ENCODE results near the gene RAET1G.
A peak's percentile ranks its signal among the peaks of the same experiment; 100 is the strongest.
"Not testable (repeated sequence)": the region's sequence is repeated elsewhere in the genome, so short reads cannot be mapped to it uniquely, and the experiment has no call there.

The RAET1G gene, protein sequence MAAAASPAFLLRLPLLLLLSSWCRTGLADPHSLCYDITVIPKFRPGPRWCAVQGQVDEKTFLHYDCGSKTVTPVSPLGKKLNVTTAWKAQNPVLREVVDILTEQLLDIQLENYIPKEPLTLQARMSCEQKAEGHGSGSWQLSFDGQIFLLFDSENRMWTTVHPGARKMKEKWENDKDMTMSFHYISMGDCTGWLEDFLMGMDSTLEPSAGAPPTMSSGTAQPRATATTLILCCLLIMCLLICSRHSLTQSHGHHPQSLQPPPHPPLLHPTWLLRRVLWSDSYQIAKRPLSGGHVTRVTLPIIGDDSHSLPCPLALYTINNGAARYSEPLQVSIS

DNA sequence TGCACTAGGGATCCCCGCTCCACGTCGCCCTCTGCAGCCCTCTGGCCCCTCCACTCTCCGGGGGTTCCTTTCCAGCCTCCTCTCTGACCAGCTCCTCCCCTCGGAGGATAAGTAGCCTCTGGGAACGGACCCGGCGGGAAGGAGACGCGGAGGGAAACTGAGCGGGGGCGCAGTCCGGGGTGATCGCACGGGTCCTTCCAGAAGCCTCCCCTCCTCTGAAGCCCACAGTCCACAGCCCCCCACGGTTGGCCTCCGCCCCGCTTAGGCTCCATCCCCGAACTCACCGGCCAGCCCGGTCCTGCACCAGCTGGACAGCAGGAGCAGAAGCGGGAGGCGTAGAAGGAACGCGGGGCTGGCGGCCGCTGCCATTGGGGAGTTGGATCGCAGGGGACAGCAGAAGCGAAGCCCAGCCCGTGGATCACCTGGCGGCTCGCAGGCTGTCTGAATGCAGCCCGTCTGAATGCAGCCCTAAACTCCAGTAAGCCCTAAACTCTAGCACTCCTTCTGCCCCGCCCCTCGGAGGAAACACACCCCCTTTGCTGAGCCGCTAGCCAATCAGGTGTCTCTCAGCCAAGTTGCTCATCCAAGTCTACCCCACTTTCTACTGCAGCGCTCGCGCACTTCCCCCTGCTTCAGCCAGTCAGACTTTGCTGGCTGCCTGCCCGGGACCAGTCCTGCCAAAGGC lies at the start of gene RAET1G:
Gene RAET1G, minus strand, starts transcription at position 480 of the 685 bp plus-strand sequence. Its CDS starts 111 bp downstream, at position 369.
- peaks cover 67% of the 10 kb centered on the region for H3K27me3 Mint-ChIP-seq
- peaks cover 27% of the 10 kb centered on the region for H3K4me1 Mint-ChIP-seq
- H3K4me3 Mint-ChIP-seq = peak within 1 kb of the TSS; percentile 64
- ATAC-seq (peak; percentile 95), DNase-seq (peak; percentile 80)
- H3K36me3 Mint-ChIP-seq (ENCODE audit: low read depth) = no peaks in the 10 kb centered on the region
- H3K27ac Mint-ChIP-seq = no peak within 1 kb of the TSS
- no peaks in the 10 kb centered on the region for H3K9me3 Mint-ChIP-seq

DNA sequence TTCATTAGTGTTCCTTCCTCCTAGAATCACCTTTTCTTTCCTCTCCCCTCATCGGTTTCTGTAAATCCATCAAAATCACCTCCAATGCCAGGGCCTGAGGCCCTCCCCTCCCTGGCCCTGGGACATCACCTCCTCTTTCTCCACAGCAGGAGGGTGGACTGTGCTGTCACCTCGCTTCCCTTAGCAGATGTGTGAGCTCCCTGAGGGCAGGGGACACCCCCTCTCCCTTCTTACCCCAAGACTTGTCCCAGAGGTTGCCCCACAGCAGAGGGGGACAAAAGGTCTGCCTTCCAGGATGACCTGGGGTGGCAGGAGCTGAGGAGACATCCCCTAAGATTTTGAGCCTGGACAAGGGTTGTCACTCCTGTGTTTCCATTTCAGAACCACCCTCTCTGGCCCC lies 46.7 kb upstream of the RAET1G start:
- Mint-ChIP-seq H3K9me3 (no peaks in the 10 kb centered on the region), H3K27me3 (peaks cover 84% of the 10 kb centered on the region), H3K36me3 (ENCODE audit: low read depth) (no peaks in the 10 kb centered on the region), H3K27ac (no peak overlapping the region), H3K4me3 (no peak overlapping the region), H3K4me1 (peaks cover 7% of the 10 kb centered on the region)
- ATAC-seq (no peak), DNase-seq (no peak)

DNA sequence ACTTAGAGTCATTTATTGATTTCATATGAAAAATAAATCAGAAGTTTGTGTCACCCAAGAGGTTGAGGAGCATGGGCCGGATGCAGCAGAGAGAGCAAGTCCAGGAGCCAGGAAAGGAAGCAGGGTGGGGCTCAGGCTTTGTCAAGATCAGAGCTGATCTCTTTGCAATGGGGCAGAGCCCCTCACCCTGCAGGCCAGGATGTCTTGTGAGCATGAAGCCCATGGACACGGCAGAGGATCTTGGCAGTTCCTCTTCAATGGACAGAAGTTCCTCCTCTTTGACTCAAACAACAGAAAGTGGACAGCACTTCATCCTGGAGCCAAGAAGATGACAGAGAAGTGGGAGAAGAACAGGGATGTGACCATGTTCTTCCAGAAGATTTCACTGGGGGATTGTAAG lies 46.0 kb upstream of the RAET1G start:
- H3K36me3 Mint-ChIP-seq (ENCODE audit: low read depth); DNase-seq; ATAC-seq; H3K27ac Mint-ChIP-seq; H3K9me3 Mint-ChIP-seq; H3K4me3 Mint-ChIP-seq: not testable (repeated sequence)
- Mint-ChIP-seq H3K4me1 (peaks cover 14% of the 10 kb centered on the region), H3K27me3 (peaks cover 84% of the 10 kb centered on the region)

DNA sequence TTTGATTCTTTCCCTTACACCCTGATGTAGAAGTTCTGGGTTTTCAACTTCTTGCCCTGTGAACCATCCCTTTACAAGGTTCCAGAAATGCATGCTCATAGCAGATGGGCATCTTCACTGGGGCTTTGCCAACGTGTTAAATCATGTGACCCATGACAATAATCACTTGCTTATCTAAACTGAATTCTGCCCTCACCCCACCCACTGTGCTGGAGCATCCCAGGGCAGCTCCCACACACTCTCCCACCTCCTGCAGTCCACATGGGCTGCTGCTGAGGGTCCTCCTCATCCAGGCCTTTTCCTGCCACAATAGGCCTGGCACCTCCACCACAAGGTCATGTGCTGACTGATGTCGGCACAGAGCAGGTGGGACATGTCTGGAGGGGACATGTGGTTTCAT lies 45.1 kb upstream of the RAET1G start:
- H3K27ac Mint-ChIP-seq, H3K9me3 Mint-ChIP-seq: not testable (repeated sequence)

DNA sequence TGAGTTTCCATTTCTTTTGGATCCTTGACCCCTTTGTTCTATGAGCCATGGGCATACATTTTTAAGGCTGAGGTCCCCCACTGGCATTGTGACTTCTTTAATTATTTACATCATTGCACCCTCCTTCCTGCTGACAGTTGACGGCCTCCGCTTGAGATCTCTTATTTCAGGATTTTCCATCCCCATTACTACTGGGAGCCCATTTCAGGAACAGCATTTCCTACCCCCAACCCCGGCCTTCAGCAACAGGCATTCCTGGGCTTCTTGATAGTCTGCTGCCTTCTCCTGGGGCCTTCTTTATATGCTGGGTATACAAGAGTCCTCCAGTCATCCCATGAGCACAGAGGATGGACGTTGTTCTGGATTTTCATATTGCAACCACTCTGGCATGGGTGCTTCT lies 44.7 kb upstream of the RAET1G start:
- H3K4me1 Mint-ChIP-seq = peaks cover 24% of the 10 kb centered on the region
- H3K4me3 Mint-ChIP-seq = no peak overlapping the region
- DNase-seq (no peak), ATAC-seq (no peak)
- peaks cover 84% of the 10 kb centered on the region for H3K27me3 Mint-ChIP-seq
- no peaks in the 10 kb centered on the region for H3K9me3 Mint-ChIP-seq
- H3K27ac Mint-ChIP-seq = no peak overlapping the region
- no peaks in the 10 kb centered on the region for H3K36me3 Mint-ChIP-seq (ENCODE audit: low read depth)

More for the DNA sequence above, 45.1 kb upstream of the RAET1G start:
- not testable (repeated sequence) for H3K4me3 Mint-ChIP-seq; H3K36me3 Mint-ChIP-seq (ENCODE audit: low read depth); DNase-seq; ATAC-seq
- Mint-ChIP-seq H3K4me1 (peaks cover 23% of the 10 kb centered on the region), H3K27me3 (peaks cover 84% of the 10 kb centered on the region)

DNA sequence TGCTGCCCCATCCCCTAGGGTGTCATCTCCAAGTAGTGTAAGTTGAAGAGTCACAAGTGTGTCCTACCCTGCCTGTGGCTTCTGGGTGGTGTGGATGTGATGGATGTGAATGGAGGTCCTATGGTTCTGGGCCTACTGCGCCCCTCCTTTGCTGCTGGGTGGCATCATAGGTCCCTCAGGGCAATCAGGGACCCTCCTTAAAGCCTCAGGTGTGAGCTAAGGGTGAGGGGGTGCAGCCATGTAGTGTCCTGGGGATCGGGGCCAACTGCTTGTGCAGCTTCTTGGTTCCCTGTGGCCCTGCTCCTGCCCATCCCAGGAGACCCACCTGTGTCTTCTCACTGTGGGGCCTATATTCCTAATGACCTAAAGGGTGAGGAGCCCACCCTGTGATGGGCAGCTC lies 43.4 kb upstream of the RAET1G start:
- not testable (repeated sequence) for DNase-seq; H3K27ac Mint-ChIP-seq; H3K36me3 Mint-ChIP-seq (ENCODE audit: low read depth); H3K9me3 Mint-ChIP-seq; ATAC-seq; H3K4me3 Mint-ChIP-seq
- peaks cover 92% of the 10 kb centered on the region for H3K27me3 Mint-ChIP-seq
- peaks cover 27% of the 10 kb centered on the region for H3K4me1 Mint-ChIP-seq

DNA sequence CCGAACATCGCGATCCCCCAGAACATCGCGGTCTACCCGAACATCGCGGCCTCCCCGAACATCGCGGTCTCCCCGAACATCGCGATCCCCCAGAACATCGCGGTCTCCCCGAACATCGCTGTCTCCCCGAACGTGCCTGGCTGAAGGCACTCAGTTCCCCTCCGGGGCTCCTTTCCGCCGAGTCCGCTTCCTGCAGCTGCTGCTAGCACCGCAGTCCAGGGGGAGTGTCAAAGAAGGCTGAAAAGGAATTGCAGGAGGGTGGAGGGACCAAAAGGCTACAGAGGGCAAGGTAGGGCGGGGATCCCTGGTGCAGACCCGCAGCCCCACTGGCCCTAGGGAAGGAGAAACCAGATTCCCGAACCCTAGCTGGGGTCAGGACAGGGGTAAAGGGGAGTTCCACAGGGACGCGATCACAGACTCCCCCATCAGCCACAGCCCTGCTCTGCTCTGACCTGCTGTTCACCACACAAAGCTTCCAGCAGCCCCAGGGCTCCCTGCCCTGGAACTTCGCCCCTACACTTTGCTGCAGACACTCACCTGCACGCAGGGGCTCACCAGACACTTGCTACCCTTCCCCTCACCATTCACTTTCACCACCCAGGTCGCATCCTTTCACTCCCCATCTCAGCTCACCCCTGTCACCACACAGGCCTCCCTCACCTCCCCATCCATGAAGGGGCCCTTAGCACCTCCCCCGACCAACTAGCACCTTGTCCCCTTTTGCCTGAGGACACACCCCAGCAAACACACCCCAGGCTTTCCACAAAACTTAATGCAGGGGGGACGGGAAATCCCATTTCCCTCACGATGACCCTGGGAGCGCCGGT lies 42.5 kb upstream of the RAET1G start:
- Mint-ChIP-seq H3K27me3 (peaks cover 93% of the 10 kb centered on the region), H3K36me3 (ENCODE audit: low read depth) (no peaks in the 10 kb centered on the region), H3K9me3 (no peaks in the 10 kb centered on the region), H3K4me1 (peaks cover 27% of the 10 kb centered on the region), H3K4me3 (peak overlapping the region; percentile 83), H3K27ac (peak overlapping the region; percentile 85)
- no peak for ATAC-seq
- no peak for DNase-seq

DNA sequence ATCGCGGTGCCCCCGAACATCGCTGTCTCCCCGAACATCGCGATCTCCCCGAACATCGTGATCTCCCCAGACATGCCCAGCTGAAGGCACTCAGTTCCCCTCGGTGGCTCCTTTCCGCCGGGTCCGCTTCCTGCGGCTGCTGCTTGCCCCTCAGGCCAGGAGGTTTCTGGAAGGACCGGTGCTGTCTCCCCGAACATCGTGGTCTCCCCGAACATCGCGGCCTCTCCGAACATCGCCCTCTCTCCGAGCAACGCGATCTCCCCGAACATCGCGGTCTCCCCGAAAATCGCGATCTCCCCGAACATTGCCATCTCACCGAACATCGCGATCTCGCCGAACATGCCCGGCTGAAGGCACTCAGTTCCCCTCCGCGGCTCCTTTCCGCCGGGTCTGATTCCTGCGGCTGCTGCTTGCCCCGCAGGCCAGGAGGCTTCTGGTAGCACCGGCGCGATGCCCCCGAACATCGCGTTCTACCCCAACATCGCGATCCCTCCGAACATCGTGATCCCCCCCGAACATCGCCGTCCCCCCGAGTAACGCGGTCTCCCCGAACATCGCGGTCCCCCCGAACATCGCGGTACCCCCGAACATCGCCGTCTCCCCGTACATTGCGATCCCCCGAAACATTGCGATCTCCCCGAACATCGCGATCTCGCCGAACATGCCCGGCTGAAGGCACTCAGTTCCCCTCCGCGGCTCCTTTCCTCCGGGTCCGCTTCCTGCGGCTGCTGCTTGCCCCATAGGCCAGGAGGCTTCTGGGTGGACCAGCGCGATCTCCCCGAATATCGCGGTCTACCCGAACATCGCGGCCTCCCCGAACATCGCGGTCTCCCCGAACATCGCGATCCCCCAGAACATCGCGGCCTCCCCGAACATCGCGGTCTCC lies 41.6 kb upstream of the RAET1G start:
- DNase-seq (peak; percentile 33), ATAC-seq (no peak)
- Mint-ChIP-seq H3K9me3 (no peaks in the 10 kb centered on the region), H3K4me3 (peak overlapping the region; percentile 83), H3K27me3 (peaks cover 92% of the 10 kb centered on the region), H3K27ac (peak overlapping the region; percentile 85), H3K4me1 (peaks cover 27% of the 10 kb centered on the region), H3K36me3 (ENCODE audit: low read depth) (no peaks in the 10 kb centered on the region)

DNA sequence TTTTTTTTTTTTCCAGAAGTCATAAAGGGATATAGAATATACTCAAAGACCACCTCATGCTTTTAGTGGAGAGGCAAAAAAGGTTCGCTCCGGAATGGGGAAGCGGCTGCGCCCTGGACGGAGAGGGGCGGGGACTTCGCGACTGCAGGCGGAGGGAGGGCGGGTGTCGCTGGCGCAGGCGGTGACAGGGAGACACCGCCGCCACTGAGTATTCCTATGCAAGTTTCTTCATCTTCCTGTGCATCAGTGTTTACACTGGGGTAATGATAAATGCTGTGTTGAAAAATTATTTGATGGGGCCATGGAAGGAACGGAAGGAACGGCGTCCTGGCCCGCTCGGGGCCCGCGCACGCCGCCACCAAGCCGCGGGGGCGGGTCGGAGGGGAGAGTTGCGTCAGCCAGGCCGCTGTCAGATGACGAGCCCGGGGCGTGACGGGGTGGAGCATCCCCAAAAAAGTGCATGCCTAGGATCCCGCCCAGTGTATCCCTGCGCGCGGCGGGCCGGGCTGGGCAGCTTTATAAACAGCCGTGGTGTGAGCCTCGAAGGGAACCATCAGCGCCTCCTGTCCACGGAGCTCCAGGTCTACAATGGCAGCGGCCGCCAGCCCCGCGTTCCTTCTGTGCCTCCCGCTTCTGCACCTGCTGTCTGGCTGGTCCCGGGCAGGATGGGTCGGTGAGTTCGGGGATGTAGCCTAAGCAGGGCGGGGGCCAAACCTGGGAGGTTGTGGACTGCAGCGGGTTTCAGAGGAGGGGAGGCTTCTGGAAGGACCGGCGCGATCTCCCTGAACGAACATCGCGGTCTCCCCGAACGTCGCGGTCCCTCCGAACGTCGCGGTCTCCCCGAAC lies 40.8 kb upstream of the RAET1G start, which contains the start of gene ULBP1:
Gene ULBP1, plus strand, starts transcription at position 482 of the 846 bp plus-strand sequence. Its CDS starts 107 bp downstream, at position 589.
- peak; percentile 90 for DNase-seq

DNA sequence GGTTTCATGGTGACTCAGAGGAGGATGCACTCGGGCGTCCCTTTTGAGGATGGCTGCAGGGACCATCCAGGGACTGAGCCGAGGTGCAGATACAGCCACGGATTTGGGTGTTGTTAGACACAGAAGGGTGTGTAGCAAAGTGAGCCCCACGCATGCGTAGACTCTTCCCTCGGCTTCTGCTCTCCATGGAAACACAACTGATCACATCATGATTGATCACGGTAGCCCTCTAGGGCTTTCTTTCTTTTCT lies 40.2 kb upstream of the RAET1G start:
- Mint-ChIP-seq H3K9me3 (no peaks in the 10 kb centered on the region), H3K27ac (peak overlapping the region; percentile 85), H3K4me3 (peak overlapping the region; percentile 83), H3K27me3 (peaks cover 90% of the 10 kb centered on the region), H3K4me1 (peaks cover 30% of the 10 kb centered on the region), H3K36me3 (ENCODE audit: low read depth) (no peaks in the 10 kb centered on the region)
- ATAC-seq (peak; percentile 17), DNase-seq (peak; percentile 40)

More for the DNA sequence above, 40.8 kb upstream of the RAET1G start, which contains the start of gene ULBP1:
- Mint-ChIP-seq H3K36me3 (ENCODE audit: low read depth) (no peaks in the 10 kb centered on the region), H3K9me3 (no peaks in the 10 kb centered on the region), H3K4me3 (peak within 1 kb of the TSS; percentile 83), H3K27ac (peak within 1 kb of the TSS; percentile 85), H3K27me3 (peaks cover 92% of the 10 kb centered on the region), H3K4me1 (peaks cover 30% of the 10 kb centered on the region)
- peak; percentile 82 for ATAC-seq

DNA sequence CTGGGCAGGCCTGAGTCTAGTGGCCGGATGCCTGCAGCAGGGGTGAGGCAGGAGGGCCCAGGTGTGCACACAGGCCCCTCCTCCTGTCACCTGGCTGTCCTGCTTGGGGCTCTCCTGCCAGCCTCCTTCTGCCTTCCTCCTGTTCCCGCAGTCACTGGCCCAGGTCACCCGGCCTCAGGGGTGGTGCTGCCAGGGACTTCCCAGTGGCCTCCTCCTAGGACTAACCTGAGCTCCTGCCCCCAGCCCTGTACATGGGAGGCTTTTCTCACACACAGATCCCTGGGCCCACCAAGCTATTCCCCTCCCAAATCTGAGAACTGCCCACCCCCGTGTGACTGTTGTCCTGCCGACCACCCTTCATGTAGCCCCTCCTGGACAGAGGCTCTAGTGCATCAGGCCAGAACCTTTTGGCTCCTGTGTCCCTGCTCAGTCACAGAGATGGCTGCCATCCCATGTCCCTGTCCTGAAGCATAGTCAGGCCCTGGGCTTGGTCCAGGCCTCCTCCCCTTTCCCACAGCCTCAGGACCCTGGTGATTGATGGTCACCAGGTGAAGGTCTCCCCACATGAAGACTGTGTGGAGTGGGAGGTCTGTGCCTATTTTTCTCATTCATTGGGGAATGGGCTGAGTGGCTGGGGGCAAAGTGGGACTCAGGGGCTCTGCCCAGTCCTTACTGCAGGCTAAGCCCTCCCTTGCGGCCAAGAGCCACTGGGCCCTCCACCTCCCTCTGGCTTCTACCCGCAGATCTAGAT lies 39.7 kb upstream of the RAET1G start:
- ATAC-seq (no peak), DNase-seq (no peak)
- H3K27me3 Mint-ChIP-seq = peaks cover 90% of the 10 kb centered on the region
- H3K27ac Mint-ChIP-seq = peak overlapping the region; percentile 85
- no peaks in the 10 kb centered on the region for H3K9me3 Mint-ChIP-seq
- H3K36me3 Mint-ChIP-seq (ENCODE audit: low read depth) = no peaks in the 10 kb centered on the region
- peak overlapping the region; percentile 83 for H3K4me3 Mint-ChIP-seq
- peaks cover 30% of the 10 kb centered on the region for H3K4me1 Mint-ChIP-seq

DNA sequence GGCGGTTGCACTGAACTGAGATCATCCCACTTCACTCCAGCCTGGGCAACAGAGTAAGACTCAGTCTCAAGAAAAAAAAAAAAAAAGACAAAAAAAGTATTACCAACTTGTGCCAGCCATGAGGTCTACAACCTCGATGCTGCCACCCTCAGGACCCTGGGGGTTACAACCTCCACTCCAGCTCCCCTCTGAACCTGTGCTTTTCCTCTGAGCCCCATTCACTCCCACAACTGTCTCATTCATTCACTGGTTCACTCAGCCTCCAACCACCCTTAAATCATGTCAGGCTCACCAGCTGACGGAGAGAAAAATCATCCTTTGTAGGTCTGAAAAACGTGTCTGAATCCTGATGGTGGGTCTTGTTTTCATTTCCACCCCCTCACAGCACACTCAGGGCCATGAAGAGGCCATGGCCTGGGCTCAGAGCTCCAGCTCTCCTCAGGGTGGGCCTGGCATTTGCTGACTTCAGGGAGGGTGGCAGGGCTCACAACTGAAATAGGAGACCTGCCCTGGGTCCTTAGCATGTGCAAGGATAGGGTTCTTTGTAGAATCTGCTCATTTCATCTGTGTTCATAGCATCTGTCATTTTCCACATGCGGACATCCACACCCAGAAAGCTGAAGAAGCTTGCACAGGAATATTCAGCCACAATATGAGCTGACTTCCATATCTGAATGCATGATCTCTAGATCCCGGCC lies 39.0 kb upstream of the RAET1G start:
- Mint-ChIP-seq H3K27ac (no peak overlapping the region), H3K9me3 (no peaks in the 10 kb centered on the region), H3K36me3 (ENCODE audit: low read depth) (no peaks in the 10 kb centered on the region), H3K4me3 (no peak overlapping the region), H3K27me3 (peaks cover 89% of the 10 kb centered on the region), H3K4me1 (peaks cover 30% of the 10 kb centered on the region)
- ATAC-seq (no peak), DNase-seq (peak; percentile 40)

Measured in activated naive CD8-positive, alpha-beta T cell treated with anti-CD3 and anti-CD28 coated beads, Interleukin-2, amount 50 U/mL, for 24 hours (primary cell).